ENCODE measurements around the gene TECPR2. TPM values are rescaled to one million over a fixed set of nuclear protein-coding genes. Genes with fewer than 3 reads are reported as not detected.

The TECPR2 gene
- total and polyA plus RNA-seq, 2 of the 13 experiments (the other 11 are each of a cell fraction or from before 2014, with no cell fraction given), result 3.5 to 5.7 TPM

GRCh38 chr14:102497998-102498677 lies 135.4 kb downstream of the TECPR2 start (continued):
- TF ChIP-seq SMC3 (IDR thresholded peaks at IDR 0.05; ENCODE audit: low read length) (peak; percentile 26; the same call in 1 of the 2 replicates), HNRNPL (IDR thresholded peaks at IDR 0.05; ENCODE audit: low read depth, low read length) (0 out of 2 replicates have a peak, but pooled peaks have one; percentile 5), ZNF687 (CRISPR knock-in tag; IDR thresholded peaks at IDR 0.05) (peak; percentile 29; the same call in 1 of the 2 replicates), RAD21 (CRISPR knock-in tag; IDR thresholded peaks at IDR 0.05) (peak; percentile 87), HINFP (CRISPR knock-in tag; IDR thresholded peaks at IDR 0.05; ENCODE audit: low read depth) (no peak)
